ENCODE measurements around the gene KIF26B.

GRCh38 chr1:245370905-245371581 is 216.3 kb downstream of the KIF26B start:
- TF ChIP-seq CTCF (IDR thresholded peaks at IDR 0.05 in 2 of 3, conservative IDR thresholded peaks at IDR 0.05 in 1 of 3; ENCODE audit: control insufficient read depth in 2 of 3, extremely low read depth in 1 of 3, insufficient read depth in 1 of 3, low read depth in 3 of 3, low read length in 3 of 3) (no peak), JUND (IDR thresholded peaks at IDR 0.05; ENCODE audit: low read depth, low read length) (no peak), POLR2A (IDR thresholded peaks at IDR 0.05; ENCODE audit: low read depth, low read length) (no peak), MYC (IDR thresholded peaks at IDR 0.05; ENCODE audit: insufficient read depth, insufficient read length, insufficient replicate concordance, low read length, severe bottlenecking) (no peak), CEBPZ (IDR thresholded peaks at IDR 0.05; ENCODE audit: low read depth, low read length) (no peak), NFIC (IDR thresholded peaks at IDR 0.05; ENCODE audit: low read depth, low read length) (no peak)
